Liver (tissue), 9 donors: ENCODE data around the gene EMSY. TPM values are rescaled to one million over a fixed set of nuclear protein-coding genes. Genes with fewer than 3 reads are reported as not detected.
"Not testable (repeated sequence)": the region's sequence is repeated elsewhere in the genome, so short reads cannot be mapped to it uniquely, and the experiment has no call there.

Experiments used
- DNase-seq: peaks from one replicate; pipeline ENCODE4 v3.0.0-alpha.2; 2017; ENCODE audit warnings: low spot score
- H3K27ac ChIP-seq, 2 donors: one replicate each; pipeline ENCODE4 v1.7.0; 2013; ENCODE audit warnings: inconsistent platforms in 2 of 2, low read length in 2 of 2, control low read depth in 1 of 2, low read depth in 1 of 2, mild to moderate bottlenecking in 1 of 2
- H3K27me3 ChIP-seq, 4 donors: one replicate each; pipeline versions ENCODE4 v1.6.1 to v1.7.0; 2013; ENCODE audit warnings: low read length in 3 of 4, inconsistent platforms in 1 of 4, mild to moderate bottlenecking in 1 of 4, moderate library complexity in 1 of 4; ENCODE audit not compliant: control insufficient read depth in 4 of 4, insufficient read depth in 4 of 4
- H3K36me3 ChIP-seq, 4 donors: one replicate each; pipeline versions ENCODE4 v1.6.1 to v1.7.0; 2013; ENCODE audit warnings: low read length in 3 of 4, mild to moderate bottlenecking in 3 of 4, low read depth in 1 of 4, moderate library complexity in 1 of 4; ENCODE audit not compliant: control insufficient read depth in 4 of 4, insufficient read depth in 3 of 4
- H3K4me1 ChIP-seq, 4 donors: one replicate each; pipeline versions ENCODE4 v1.6.1 to v1.7.0; 2013; ENCODE audit warnings: low read length in 3 of 4, mild to moderate bottlenecking in 3 of 4, moderate library complexity in 1 of 4; ENCODE audit not compliant: control insufficient read depth in 4 of 4, insufficient read depth in 4 of 4
- H3K4me3 ChIP-seq, 3 donors: one replicate each; pipeline versions ENCODE4 v1.6.1 to v1.7.0; 2013; ENCODE audit warnings: low read length in 3 of 3, control low read depth in 1 of 3, low read depth in 1 of 3, mild to moderate bottlenecking in 1 of 3
- H3K9ac ChIP-seq, 2 donors: one replicate each; pipeline ENCODE4 v1.7.0; 2013; ENCODE audit warnings: low read length in 2 of 2, mild to moderate bottlenecking in 2 of 2, moderate library complexity in 2 of 2, control low read depth in 1 of 2, low read depth in 1 of 2
- H3K9me3 ChIP-seq, 4 donors: one replicate each; pipeline versions ENCODE4 v1.6.1 to v1.7.0; 2013; ENCODE audit warnings: low read length in 3 of 4; ENCODE audit not compliant: control insufficient read depth in 4 of 4
- CTCF ChIP-seq: fragments of 150-350 bp; IDR thresholded peaks from 2 replicates; pipeline ENCODE4 v1.5.1; 2017; ENCODE audit warnings: improper control_type of control experiment, low read depth, low read length; ENCODE audit not compliant: missing input control
- FOXA2 ChIP-seq: IDR thresholded peaks from 2 replicates; pipeline ENCODE4 v1.6.1; 2016; ENCODE audit warnings: antibody characterized with exemption
- HNF4A ChIP-seq, 2 donors: conservative IDR thresholded peaks; 2 replicates each; pipeline ENCODE4 v1.6.1; 2016; ENCODE audit warnings: antibody characterized with exemption in 2 of 2, mild to moderate bottlenecking in 2 of 2
- MAX ChIP-seq: IDR thresholded peaks from 2 replicates; pipeline ENCODE4 v1.6.1; 2016; ENCODE audit warnings: antibody characterized with exemption
- REST ChIP-seq: IDR thresholded peaks from 2 replicates; pipeline ENCODE4 v1.6.1; 2016; ENCODE audit warnings: antibody characterized with exemption, mild to moderate bottlenecking
- TAF1 ChIP-seq: conservative IDR thresholded peaks from 2 replicates; pipeline ENCODE4 v1.6.1; 2016; ENCODE audit warnings: antibody characterized with exemption, mild to moderate bottlenecking
- WGBS: extraction: QIAGEN DNeasy Blood & Tissue Kit; methylation state at CpG from one replicate; pipeline ENCODE4 v1.1.7; 2013; 5-methylcytosine and 5-hydroxymethylcytosine counted together
- polyA plus RNA-seq, 2 donors: library from polyadenylated mRNA; stranded (reverse) in 1 of 2; unstranded in 1 of 2; fragments of 200-250 nt in 1 of 2; fragments of >200 nt in 1 of 2; fragmentation: Nextera tagmentation in 1 of 2; extraction: Ambion mirVana in 1 of 2; gene quantifications; one replicate each; pipeline versions ENCODE4 v1.2.1 to v1.2.3, GENCODE V29; 2013 to 2015
- total RNA-seq, 2 donors: library from RNA; depleted of rRNA; stranded (reverse); fragments of >200 nt; gene quantifications; one replicate each; pipeline ENCODE4 v1.2.3, GENCODE V29; 2014
- donor health status: healthy.
- donor health status: healthy.
- donor health status: healthy.
- donor health status: healthy.
- donor health status: healthy.

The EMSY gene
- total and polyA plus RNA-seq, 4 donors, result 4.2 to 14.8 (median 8.9) TPM

GRCh38 chr11:76592025-76592914, 147.5 kb downstream of the EMSY start (continued):
- TF ChIP-seq MAX, result no peak

- no peak overlapping the region for H3K27ac ChIP-seq
- TF ChIP-seq REST, result no peak
- no peaks in the 10 kb centered on the region for H3K9me3 ChIP-seq
- no peak overlapping the region for H3K4me3 ChIP-seq
- no peaks in the 10 kb centered on the region for H3K27me3 ChIP-seq
- no peak for DNase-seq
- H3K9ac ChIP-seq, result no peak overlapping the region
- H3K4me1 ChIP-seq, result no peaks in the 10 kb centered on the region
- 76% methylated on average over 3 of the region's 3 CpGs for WGBS
- H3K36me3 ChIP-seq, result no peaks in the 10 kb centered on the region
These were observed 148.1 kb downstream of the EMSY start for GRCh38 chr11:76592961-76593360.

GRCh38 chr11:76595091-76595490, 150.3 kb downstream of the EMSY start:
- H3K27ac ChIP-seq, H3K4me3 ChIP-seq, DNase-seq, H3K27me3 ChIP-seq, H3K9me3 ChIP-seq, H3K4me1 ChIP-seq, H3K36me3 ChIP-seq, H3K9ac ChIP-seq: not testable (repeated sequence)
- WGBS, result 93% methylated on average over 4 of the region's 4 CpGs

GRCh38 chr11:76596652-76597051, 151.8 kb downstream of the EMSY start:
- Histone ChIP-seq H3K4me1 (no peaks in the 10 kb centered on the region), H3K36me3 (no peaks in the 10 kb centered on the region), H3K4me3 (no peak overlapping the region), H3K9ac (no peak overlapping the region), H3K9me3 (no peaks in the 10 kb centered on the region), H3K27ac (no peak overlapping the region), H3K27me3 (no peaks in the 10 kb centered on the region)
- TF ChIP-seq MAX (no peak), FOXA2 (no peak), HNF4A (conservative IDR thresholded peaks at IDR 0.05) (no peak), TAF1 (no peak), CTCF (no peak)
- DNase-seq, result no peak
- WGBS, result 78% methylated on average over 11 of the region's 11 CpGs
